Stimulated activated CD8-positive, alpha-beta memory T cell treated with anti-CD3 and anti-CD28 coated beads, Interleukin-4, amount 100 ng/mL, for 4 hours (primary cell): ENCODE measurements around the gene GABPB1.

Experiments
- DNase-seq, 2 donors: peaks; one replicate each; pipeline ENCODE4 v3.0.0-alpha.2; 2020; ENCODE audit warnings: low read depth in 2 of 2, low spot score in 1 of 2

Gene GABPB1

DNA sequence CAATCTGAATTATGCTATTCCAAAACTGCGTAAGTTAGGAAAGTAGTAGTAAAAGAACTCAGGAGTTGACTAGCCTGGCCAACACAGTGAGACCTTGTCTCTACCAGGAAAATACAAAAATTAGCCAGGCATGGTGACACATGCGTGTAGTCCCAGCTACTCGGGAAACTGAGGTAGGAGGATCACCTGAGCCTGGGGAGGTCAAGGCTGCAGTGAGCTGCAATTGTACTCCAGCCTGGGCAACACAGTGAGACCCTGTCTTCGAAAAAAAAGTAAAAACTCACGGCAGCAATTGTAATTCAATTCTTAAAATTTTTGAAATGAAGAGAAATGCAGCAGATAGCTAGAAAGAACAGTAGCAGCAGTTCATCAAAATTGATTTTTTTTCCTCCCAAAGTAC lies 9.7 kb downstream of the GABPB1 start:
- no peak for DNase-seq

DNA sequence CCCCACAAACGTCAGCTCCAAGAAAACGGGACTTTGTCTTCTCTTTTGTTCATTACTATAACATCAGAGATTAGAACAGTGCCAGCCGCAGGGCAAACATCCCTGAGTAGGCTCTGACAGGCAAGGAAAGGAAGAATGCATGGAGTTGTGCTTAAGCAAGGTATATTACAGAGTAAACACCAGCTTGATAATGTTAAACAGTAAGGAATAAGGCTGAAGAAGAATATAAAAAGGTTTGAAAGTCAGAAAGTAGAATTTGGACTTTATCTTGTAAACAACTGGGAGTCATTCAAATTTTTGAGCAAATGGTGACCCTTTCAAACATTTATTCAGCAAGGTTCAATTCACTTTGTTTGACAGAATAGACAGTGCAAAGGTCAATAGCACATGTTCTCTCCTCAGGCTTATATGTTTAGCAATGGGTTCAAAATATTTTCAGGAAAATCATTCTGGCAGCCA lies 11.0 kb downstream of the GABPB1 start:
- DNase-seq: no peak

DNA sequence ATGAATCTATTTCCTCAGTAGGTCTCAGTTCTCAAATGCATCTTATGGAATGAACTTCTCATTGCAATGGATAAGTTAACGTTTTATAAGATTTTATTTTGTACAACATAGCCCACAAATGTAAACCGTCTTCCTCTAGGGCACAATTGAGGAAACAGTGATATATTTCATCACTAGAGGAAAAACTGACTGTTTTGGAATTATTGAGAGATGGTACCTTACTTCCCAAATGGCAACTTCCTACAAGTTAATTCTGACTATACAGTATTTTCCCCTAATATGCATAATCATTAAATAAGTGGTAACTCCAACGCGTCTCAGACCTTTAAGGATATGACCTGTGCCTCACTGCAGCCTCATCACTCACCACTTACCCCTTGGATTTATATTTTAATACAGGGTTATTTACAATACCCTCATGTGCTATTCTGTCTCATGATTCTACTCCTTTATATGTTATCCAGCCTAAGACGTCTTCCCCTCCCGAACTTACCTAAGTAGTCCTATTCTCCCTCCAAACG lies 13.3 kb downstream of the GABPB1 start:
- no peak for DNase-seq

DNA sequence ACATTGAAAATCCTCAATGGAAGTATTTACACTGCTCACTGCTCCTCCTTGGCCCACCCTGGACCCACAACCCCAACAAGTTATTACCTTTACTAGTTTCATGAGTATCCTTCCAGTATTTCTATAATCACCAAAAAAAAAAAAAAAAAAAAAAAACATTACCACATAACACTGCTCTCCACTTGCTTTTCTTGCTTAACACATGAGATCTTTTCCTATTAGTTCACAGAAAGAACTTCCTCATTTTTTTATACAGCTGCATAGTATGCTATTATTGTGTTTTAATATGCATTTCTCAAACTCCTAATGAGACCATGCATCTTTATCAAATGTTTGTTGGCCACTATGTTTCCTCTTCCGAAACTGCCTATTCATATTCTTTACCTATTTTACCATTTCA lies 14.6 kb downstream of the GABPB1 start:
- no peak for DNase-seq

DNA sequence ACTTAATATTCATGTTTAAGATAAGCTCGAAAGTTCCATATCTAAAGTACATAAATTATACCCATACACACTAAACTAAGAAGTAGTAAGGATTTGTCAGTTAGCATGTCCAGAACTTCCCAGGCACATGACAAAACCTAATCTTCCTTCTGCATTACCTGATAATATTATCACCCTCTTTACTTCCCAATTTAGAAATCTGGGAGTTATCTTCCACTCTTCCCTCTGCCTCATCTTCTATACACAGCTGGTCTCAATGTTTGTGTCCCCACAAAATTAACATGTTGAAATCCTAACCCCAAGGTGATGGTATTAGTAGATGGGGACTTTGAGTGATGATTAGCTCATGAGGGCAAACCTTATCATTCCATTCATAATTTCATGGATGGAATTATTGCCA lies 15.3 kb downstream of the GABPB1 start:
- DNase-seq: no peak

DNA sequence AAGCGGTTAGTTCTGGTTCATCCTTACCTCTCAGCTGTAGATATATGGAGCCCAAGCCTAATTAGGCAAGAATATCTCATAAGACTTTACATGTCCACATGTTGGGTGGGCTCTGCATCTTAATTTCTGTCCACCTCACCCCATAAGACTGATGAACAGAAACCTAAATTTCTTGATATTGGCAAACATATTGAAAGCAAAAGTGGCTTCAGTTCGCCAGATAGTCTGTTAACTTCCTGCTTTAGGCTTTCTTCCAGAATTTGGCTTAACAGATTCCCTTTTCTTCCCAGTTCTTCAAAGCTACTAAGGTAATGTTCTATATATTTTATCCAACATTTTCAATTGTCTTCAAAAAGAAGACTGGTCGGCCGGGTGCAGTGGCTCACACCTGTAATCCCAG lies 19.7 kb downstream of the GABPB1 start:
- no peak for DNase-seq

- DNase-seq: no peak
These were observed 21.8 kb downstream of the GABPB1 start for GRCh38 chr15:50333229-50333628.

DNA sequence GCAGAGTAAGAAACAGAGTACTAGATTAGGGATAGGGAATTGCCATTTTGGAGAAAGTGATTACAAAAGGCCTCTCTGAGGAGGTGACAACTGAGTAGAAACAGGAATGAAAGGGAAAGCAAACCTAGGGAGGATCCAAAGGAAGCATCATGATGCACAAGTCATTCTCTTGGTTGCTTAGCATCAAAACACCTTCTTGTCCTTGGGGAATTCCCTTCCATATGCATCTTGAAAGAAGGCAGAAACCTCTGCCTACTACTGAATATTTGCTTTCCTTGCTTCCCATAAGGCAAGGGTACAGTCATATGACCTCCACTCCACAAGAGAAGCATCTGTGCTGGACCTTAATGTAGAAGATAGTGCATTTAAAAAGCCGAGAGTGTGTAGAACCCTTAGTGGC lies 24.1 kb downstream of the GABPB1 start:
- no peak for DNase-seq

DNA sequence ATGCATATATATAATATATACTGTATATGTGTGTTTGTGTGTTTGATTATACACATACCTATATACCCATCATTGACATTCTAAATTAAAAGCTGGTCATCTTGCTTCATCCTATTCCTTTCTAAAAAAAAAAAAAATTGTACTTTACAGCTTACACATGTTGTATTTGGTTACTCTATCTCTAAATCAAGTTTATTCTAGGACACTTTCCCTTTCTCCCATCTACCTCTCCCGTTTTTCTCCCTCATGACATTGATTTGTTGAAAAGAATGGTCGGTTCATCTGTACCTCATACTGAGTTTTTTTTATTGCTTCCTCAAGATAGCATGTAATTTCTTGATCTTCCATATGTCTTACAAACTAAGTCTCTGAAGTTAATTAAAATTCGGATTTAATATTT lies 26.9 kb downstream of the GABPB1 start:
- DNase-seq: no peak

- DNase-seq: no peak
These were observed 33.3 kb downstream of the GABPB1 start for GRCh38 chr15:50321680-50322210.

DNA sequence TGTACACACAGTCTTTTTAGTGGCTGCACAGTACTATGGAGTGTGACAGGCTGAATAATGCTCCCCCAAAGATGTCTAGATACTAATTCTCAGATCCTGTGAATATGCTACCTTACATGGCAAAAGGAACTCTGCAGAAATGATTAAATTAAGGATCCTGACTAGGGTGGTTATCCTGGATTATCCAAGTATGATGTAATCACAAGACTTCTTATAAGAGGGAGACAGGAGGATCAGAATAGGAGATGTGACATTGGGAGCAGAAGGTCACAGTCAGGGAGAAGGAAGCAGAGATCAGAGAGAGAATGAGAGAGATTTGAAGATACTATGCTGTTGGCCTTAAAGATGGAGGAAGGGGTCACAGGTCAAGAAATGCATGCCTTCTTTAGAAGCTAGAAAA lies 34.5 kb downstream of the GABPB1 start:
- DNase-seq: no peak

- no peak for DNase-seq
These were observed 36.3 kb downstream of the GABPB1 start for GRCh38 chr15:50318697-50319096.

DNA sequence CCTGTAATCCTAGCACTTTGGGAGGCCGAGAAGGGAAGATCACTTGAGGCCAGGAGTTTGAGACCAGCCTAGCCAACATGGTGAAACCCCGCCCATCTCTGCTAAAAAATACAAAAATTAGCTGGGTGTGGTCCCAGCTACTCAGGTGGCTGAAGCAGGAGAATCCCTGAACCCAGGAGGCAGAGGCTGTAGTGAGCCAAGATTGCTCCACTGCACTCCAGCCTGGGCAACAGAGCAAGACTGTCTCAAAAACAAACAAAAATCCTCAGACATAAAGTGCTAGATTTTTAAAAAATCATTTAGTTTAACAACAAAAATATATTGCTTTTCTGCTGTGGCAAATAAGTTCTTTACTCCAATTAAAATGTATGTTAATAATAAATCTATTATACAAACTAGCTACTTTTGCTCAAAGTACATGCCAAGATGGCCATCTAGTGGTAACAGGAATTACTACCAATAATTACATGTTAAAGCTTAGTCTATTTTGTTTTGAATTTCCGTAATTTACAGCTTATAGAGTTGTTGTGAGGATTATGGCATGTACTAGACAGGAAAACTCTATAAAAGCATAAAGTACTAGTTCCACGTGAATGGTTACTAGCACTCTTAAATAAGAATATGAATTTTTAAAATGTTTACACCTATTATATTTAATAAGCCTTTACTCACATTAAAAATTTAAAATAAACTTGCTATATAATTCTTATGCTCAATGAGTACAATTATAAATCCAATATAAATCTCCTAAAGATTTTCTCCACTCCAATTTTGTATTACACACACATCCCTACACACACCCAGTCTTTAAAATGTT lies 39.0 kb downstream of the GABPB1 start:
- no peak for DNase-seq

DNA sequence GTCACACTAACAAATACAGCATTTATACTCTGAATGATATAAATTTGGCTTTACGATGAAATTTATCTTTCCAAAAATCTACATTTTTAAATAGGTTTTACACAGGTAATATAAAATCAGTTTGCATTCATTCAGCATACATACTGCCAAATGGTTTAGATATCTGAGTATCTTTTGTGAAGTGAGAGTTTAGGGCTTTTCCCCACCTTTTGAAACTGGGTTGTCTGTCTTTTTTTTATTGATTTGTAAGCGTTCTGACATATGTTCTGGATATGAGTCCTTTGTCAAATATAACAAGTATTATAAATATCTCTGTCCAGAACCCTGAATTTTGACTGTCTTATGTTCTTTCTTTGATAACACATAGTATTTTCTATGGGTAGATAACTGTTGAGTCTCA lies 42.4 kb downstream of the GABPB1 start:
- DNase-seq: no peak

DNA sequence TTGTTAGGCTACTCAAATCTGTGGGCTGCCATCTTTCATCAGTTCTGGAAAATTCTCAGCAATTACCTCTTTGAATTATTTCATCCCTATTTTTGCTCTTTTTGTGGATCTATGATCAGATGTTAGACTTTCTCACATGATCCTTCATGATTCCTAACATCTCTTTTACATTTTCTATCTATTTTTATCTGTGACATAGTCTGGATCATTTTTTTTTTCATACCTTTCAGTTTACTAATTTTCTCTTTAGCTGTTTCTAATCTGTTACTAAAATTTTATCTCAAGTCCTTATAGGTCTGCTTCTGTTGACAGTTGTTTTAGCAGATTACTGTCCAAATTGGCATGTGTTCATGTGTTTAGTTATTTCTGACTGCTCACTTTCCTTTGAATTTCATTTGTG lies 47.2 kb downstream of the GABPB1 start:
- DNase-seq: no peak

- no peak for DNase-seq
These were observed 50.2 kb downstream of the GABPB1 start for GRCh38 chr15:50304836-50305235.

GRCh38 chr15:50302581-50302980 lies 52.4 kb downstream of the GABPB1 start:
- no peak for DNase-seq

DNA sequence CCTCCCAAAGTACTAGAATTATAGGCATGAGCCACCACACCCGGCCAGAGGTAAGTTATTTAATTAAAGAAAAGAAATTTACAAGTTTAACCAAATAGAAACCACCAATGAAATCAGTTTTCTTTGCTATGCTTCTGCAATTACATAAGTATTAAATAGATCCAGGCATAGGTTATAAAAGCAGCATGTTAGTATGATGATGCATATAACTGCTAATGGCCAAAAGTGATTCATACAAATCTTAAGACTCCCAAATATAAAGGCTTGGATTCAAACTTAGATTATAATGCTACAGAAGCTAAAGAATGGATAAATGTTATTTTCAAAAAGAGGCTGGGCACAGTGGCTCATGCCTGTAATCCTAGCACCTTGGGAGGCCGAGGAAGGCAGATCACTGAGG lies 56.7 kb downstream of the GABPB1 start:
- no peak for DNase-seq

DNA sequence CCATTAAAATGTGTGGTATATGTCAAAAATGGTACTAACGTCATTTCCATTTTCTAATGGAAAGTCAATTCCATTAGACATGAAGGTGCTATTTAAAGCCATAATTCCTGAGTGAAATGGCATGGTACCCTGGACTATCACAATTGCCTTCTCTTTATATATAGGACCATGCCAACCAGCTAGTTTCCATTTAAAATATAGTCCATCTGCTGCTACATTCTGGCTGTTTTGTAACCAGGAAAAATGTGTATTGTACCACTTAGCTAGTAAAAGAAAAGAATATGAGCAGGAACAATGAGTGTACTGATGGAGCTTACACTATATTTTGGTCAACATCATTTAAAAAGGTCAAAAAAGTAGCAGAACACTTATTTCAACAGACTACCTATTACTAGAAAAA lies 59.0 kb downstream of the GABPB1 start:
- DNase-seq: no peak

DNA sequence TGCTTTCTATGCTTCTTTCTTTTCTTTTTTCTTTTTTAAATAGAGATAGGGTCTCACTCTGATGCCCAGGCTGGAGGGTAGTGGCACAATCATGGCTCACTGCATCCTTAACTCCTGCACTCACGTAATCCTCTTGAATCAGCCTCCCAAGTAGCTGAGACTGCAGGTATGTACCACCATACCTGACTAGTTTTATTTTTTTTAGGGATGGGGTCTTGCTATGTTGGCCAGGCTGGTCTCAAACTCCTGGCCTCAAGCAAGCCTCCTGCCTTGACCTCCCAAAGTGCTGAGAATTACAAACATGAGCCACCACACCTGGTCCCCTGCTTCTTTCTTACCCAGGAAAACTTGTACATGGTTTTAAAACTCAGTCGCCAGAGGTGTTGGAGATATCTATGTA lies 65.2 kb downstream of the GABPB1 start:
- no peak for DNase-seq

GRCh38 chr15:50287324-50288116 lies 67.5 kb downstream of the GABPB1 start:
- DNase-seq: no peak

- DNase-seq: no peak
These were observed 73.6 kb downstream of the GABPB1 start for GRCh38 chr15:50281427-50281826.
